NCI-H82 (cell line): ENCODE data around the gene SOX15.
"Not testable (repeated sequence)": the region's sequence is repeated elsewhere in the genome, so short reads cannot be mapped to it uniquely, and the experiment has no call there.

Experiments used
- DNase-seq: peaks from one replicate; lab custom pipeline; 2025; lab: John Stamatoyannopoulos, UW

The SOX15 gene

DNA sequence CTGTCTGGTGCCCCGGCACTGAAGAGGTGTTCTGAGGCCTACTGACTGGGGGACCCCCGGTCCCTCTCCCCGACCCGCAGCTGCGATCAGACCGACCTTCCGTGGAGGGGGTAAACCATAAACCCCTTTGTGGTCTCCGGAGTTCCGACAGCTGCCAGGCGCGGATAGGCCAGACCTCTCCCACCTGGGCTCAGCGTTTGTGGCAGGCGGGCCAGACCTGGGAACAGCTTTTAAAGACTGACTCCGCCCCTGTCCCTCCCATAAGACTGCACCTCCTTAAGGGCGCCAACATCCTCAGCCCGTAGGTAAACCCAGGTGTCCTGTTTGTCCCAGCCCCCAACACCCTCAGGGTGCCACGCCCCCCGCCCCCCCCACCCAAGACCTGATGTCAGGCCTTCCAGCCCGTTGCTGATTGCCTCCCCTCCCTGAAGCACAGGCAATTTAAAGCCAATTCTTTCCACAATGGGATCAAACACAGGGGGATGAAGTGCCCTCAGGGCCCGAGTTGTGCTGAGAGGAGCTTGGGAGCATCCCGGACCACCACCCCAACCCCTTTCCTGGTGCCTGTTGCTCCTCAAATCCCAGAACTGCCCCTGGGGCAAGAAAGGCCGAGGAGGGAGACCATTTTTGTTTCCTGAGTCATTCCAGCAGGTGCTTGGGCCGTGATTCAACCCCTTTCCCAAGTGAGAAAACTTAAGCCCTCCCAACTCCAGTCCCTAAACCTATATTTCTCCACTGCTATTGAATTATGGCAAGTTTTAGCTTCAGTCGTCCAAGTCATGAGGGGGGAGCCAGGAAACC, at the start of gene SOX15:
TSS of gene SOX15 (minus strand) at position 204 of the 801 bp plus-strand sequence. CDS start 418 bp downstream, outside the sequence.
- DNase-seq: peak; percentile 52

DNA sequence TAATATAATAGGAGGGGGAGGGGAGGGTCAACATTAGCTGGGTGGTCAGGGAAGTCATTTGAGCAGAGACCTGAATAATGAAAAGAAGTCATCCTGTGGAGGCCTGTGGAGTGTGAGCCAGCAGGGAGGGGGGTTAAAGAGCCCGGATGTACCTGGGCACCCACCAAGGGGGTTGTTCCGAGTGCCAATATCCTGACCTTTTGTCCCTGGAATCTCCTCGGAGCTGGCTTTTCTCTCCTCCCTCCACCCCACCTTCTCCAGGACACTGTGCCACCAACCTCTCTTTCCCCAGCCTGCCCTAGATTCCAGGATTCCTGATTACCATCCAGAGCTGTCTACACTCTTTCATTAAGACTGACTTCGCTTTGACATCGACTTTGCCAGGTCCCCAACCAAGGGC, 46.3 kb upstream of the SOX15 start:
- DNase-seq: no peak

DNA sequence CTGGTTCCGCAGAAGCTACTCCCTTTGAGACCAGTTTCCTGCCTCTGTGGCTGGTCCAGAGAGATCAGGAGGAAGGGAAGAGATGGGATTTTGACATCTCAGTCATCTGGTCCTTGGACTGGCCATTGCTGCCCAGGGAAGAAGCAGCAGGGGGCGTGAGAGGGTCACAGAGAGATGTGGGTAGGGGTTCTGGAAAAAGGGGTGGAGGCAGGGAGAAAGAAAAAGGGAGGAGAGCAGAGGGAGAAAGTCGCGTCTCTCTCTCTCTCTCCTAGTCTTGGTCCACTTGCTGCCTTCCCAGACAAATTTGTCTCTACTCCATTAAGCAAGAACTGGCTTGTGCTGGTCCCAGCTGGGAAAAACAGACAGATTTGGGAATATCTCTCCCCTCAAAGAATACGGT, 44.5 kb upstream of the SOX15 start:
- DNase-seq: peak; percentile 92

DNA sequence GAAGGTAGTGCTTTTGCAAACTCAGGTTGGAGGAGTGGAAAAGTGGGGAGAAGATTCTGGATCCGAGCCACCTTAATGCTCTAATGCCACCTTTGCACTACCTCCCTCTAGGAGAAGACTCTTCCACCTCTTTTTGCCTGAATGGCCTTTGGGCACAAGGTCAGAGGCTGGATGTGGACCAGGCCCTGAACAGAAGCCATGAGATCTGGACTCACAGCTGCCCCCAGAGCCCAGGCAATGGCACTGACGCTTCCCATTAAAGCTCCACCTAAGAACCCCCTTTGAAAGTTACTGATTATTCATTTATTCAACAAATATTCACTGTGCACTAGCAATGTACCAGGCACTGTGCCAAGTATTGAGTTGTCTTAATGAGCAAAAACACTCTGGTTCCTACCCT, 43.2 kb upstream of the SOX15 start:
- peak; percentile 29 for DNase-seq

DNA sequence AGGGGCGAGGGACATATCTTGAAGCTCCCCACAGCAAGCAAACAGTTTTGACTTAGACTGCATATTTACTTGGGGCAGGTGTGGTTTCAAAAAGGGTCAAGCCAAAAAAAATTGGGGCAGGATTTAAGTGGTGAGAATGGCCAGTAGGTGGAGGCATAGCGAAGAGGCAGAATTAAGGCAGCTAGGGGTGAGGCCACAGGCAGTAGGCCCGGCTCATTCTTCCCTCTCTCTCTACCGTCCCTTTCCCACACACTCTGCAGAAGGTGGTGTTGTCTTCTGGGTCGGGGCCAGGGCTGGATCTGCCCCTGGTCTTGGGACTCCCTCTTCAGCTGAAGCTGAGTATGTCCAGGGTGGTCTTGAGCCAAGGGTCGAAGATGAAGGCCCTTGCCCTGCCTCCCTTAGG, 42.6 kb upstream of the SOX15 start:
- peak; percentile 86 for DNase-seq

DNA sequence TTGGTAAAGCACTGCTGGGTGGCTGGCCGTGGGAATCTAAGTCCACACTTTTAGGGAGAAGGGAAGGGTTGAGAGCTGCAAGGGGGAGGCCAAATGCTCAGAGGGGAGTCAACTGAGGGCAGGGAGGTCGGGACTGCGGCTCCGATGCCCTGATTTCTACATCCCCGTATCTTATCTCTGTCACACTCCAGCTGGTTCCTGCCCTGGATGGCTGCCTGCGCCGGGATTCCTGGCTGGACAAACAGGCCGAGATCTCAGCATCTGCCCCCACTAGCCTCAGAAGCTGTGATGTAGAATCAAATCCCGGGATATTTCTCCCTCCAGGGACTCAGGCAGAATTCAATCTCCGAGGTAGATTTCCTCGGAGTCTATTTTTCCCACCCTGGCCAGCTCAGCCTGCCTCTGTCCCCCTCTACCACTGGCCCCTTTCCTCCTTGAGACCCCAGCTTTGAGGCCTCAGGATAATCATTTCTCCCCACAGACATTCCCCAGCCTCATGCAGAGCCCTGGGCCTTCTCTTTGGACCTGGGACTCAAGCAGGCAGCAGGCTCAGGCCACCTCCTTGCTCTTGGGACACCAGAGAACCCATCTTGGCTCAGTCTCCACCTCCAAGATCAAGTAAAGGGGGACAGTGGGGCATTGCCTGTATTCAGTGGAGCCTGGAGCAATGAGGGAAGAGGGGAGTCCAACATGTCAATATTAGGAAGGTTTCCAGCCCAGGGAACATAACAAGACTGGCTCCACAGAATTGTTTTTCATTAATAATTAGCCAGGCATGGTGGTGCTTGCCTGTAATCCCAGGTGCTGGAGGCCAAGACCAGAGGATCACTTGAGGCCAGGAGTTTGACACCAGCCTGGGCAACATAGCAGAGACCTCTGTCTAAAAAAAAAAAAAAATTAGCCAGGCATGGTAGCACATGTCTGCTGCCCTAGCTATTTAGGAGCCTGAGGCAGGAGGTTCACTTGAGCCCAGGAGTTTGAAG, 41.8 kb upstream of the SOX15 start:
- DNase-seq: no peak

DNA sequence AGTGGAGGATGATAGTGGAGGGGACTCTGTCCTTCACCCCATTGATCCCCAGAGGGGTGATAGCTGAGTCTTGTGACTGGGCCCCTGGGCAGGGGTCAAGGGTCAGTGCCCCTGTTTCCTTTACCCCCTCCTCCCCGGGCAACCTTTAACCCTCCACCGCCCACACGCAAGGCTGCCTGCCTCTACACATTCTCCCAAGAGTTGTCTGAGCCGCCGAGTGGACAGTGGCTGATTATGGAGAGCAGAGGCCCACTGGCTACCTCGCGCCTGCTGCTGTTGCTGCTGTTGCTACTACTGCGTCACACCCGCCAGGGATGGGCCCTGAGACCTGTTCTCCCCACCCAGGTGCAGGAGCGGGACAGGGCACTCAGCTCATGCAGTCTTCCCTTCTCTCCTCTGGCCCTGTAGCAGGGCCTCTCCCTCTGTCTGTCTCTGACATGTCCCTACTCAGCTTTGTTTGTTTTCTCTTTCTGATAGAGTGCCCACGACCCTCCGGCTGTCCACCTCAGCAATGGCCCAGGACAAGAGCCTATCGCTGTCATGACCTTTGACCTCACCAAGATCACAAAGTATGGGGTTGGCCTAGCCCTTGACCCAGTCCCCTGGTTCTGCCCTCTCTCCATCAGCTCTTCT, 40.2 kb upstream of the SOX15 start, which contains the start of gene SHBG:
TSS of gene SHBG (plus strand) at position 197 of the 633 bp plus-strand sequence. CDS start at position 235, 38 bp downstream.
- DNase-seq: no peak

DNA sequence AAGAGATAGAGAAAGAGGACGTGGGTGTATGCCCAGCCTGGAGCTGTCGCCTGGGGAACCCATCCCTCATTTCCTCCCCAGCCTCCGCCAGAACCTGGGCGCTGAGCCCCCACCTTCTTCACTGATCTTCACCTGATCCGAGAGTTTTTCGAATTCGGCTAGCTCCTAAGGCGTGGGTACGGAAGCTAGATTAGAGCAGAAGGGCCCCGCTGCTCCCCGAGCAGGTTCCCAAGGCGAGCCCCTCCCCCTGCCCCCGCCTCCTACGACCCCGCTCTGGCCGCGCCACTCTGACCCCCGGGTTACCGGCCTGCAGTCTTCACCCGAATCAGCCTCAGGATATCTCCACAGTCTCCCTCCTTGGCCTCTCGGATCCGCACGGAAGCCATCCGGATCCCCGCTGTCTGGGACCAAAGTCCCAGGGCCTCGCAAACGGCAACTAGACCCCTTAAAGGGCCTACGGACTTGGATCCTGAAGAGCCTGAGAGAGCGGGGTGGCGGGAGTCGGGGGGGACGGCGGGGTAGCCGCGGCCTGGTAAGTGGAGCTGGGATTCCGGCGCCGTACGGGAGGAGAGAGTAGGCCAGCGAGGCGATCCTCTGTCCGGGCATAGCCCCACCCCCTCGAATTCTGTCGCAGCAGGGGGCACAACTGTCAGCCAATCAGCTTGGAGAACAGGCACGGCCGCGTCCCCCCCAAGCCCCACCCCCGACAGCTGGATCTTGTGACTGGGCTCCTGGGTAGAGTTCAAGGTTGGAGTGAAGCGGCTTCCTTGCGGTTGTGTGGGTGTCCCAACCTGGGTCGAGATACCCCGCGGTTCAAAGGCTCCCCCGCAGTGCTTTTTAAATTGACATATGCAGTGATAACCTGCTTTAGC, 37.6 kb upstream of the SOX15 start, which contains the start of gene SAT2:
TSS of gene SAT2 (minus strand) at position 572 of the 872 bp plus-strand sequence. CDS start at position 386, 186 bp downstream.
- DNase-seq: peak; percentile 99

DNA sequence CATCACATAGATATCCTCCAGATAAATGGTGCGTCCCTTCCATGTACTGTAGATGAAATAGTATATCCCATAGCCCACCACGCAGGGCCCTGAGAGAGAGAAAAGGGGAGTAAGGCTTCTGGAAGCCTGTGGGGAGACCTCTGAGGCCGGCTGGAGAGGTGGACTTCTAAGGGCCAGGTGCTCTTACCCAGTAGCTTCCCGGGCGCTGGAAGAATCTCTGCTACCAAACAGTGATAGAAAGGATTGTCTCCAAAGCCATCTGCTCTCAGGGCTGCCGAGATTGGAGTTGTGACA, 37.0 kb upstream of the SOX15 start:
- peak; percentile 88 for DNase-seq

DNA sequence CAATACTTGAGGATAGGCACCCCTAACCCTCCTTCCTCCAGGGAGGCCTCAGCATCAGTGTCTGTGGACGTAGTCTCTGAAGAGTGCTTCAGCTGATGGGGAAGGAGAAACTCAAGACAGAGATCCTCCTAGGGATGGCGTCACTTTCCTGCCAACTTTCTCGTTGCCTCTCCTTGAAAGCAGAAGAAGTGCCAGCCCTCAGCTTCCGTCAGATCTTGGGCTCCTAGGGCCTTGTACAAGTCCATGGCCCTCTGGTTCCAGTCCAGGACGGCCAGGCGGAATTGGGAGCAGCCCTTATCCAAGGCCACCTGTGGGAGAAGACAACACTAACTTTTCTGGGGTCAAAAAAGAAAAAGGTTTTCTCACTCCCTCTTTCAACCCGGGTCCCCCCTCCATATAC, 36.4 kb upstream of the SOX15 start:
- no peak for DNase-seq

DNA sequence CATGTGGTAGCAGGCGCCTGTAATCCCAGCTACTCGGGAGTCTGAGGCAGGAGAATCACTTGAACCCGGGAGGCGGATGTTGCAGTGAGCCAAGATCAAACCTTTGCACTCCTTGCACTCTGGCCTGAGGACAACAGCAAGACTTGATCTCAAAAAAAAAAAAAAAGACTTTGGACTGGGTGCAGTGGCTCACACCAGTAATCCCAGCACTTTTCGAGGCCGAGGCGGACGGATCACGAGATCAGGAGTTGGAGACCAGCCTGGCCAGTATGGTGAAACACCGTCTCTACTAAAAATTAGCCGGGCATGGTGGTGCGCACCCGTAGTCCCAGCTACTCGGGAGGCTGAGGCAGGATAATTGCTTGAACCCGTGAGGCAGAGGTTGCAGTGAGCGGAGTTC, 35.9 kb upstream of the SOX15 start:
- DNase-seq: not testable (repeated sequence)

DNA sequence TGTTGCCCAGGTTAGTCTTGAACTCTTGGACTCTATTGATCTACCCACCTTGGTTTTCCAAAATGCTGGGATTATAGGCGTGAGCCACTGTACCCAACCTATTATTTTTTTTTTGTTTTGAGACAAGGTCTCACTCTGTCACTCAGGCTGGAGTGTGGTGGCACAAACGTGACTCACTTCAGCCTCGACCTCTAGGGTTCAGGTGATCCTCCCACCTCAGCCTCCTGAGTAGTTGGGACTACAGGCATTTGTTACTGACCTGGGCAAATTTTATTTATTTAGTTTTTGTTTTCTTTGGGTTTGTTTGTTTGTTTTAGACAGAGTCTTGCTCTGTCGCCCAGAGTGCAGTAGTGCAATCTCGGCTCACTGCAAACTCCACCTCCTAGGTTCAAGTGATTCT, 33.8 kb upstream of the SOX15 start:
- DNase-seq: no peak

DNA sequence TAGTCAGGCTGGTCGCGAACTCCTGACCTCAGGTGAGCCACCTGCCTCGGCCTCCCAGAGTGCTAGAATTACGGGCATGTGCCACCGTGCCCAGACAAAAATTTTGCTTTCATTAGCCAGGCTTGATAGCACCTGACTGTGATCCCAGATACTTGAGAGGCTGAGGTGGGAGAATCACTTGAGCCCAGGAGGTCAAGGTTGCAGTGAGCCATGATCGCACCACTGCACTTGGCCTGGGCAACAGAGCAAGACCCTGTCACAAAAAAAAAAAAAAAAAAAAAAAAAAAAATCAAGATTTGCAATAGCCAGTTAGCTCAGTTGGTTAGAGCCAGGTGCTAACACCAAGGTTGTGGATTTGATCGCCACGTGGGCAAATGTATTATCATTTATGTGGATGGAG, 30.9 kb upstream of the SOX15 start:
- DNase-seq: no peak

DNA sequence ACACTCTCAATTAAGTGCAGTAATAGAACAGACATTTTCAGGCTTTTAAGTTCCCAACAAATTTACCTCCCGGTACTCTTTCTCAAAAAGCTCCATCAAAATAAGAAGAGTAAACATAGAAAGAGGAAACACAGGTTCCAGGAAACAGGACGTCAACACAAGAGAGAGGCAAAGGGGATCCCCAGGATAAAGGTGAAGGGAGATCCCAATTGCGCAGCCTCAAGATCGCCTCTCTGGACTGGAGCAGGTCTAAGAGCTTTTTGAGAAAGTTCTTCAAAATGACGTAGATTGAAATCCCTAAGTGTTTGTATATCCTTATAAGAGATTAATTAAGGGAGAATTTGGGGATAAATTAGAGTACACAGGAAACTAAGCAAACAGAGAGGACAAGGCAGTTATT, 28.7 kb upstream of the SOX15 start:
- no peak for DNase-seq

DNA sequence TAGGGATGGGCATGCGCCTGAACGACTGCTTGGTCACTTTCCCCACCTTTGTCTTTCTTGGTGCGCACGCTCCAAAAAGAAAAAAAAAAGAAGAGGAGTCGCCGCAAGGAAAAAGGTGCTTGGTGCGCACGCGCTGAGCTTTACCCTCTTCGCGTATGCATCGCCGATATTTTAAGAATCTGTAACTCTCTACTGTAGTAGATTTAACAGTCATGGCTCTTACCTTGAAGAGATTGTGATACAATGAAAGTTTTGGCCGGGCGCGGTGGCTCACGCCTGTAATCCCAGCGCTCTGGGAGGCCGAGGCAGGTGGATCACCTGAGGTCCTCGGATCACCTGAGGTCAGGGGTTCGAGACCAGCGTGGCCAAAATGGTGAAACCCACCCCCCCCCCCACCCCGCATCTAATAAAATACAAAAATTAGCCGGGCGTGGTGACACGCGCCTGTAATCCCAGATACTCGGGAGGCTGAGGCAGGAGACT, 25.4 kb upstream of the SOX15 start:
- no peak for DNase-seq

DNA sequence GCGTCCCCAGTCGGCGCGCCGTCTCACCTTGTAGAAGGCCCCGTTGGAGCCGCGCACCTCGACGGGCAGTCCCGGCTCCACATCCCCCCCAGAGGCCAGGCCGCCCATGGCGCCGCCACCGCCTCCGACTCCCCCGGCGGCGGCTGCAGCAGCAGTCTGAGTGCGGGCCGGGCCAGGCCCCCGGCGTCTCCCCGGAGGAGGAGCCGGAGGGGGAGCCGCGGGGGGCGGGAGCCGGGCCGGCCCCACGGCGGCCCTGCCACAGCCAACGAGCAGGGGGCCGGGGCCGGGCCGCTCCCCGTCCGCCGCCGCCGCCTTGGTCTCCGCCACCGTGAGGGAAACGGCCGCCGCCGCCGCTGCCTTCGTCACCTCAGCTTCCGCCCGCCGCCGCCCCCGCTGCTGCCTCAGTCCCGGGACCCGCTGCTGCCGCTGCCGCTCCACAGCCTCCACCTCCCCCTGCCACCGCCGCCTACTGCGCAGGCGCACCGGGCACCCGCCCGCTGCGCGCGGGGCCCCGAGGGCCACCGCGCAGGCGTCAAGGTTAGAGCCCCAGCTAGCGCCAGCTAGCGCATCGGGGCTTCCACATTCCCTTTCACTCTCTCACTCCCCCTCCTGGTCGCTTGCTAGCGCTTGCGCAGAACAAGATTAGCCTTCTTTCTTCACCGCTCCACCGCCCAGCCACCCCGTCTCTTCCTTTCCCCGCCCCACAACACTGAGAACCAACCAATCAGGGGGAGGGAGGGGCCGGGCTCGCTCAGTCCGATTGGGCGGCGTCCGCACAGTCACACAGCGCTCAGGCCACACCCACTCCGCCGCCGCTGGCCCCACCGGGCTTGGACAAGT, 24.8 kb upstream of the SOX15 start, which contains the start of gene FXR2:
TSS of gene FXR2 (minus strand) at position 473 of the 840 bp plus-strand sequence. CDS start at position 108, 365 bp downstream.
- peak; percentile 100 for DNase-seq

DNA sequence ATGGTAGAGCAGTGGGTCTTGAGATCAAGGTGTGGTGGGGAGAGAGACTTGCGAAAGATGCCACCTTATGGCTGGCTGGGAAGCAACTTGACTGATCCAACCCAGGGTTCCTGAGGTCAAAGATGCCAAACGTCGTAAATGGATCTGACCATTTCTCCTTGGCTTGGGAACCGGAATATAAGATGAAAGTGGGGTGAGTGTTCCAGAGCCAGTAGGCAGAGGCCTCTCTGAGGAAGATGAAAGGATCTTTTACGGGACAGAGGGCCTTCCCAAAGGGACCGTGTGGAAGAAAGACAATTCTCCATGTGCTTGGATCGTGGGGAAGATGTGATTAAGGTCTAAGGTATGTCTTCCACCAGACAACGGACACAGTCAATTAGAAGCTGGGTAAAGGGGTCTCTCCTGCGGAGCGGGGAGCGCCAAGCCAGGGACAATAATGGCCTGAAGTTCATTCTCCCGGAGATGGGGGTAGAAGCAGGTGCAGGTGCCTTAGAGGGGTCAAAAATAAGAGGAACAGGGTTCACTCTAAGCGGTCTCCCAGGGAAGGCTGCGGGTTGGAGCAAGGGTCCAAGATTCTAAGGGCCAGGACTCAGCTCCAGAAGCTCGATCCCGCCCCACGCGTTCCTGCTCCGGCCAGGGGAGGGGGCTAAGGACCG, 24.0 kb upstream of the SOX15 start:
- DNase-seq: peak; percentile 56

DNA sequence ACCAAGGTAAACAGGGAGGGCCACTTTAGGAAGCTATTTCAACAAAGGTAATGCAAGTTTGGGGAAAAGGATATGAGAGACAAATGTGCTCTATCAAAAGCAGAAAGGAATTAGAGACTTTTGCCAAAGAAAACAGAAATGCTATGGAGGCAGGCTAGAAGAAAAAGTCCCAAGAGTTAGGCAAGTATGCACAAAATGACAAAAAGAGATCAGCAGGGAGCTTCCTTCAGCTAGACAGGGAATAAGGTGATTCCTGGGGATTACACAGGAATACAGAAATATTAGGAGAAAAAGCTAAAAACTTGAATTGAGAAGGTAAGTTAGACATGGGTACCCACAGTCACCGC, 22.4 kb upstream of the SOX15 start:
- DNase-seq: no peak

DNA sequence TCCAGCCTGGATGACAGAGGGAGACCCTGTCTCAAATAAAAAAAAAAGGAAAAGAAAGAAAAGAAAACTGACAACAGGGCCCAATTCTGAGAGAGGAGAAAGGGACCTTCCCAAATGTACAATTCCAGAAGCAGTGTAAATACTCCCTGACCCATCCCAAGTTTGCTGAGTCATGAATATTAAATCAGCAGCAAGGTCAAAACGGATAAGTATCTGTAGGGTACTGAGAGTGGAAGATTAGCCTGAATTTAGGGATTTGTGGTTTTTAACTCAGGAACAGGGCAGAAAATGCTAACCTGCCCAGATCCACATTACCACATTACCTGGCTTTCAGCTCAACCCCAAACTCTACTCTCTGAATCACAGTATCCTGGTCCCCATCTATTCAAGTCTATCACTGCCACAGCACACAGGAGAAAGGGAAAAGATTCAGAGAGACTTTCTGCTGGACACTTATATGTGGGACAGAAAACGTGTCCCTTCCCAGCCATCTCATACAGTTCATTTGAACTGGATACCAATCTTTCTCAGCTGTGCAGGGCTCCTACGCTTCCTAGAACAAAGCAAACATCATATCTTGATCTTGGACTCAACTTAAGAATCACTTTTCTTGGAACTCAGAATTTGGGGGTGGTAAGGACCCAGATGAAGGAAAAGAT, 21.9 kb upstream of the SOX15 start:
- no peak for DNase-seq
